ENCODE measurements around the gene TAS1R3.
"Not testable (repeated sequence)": the region's sequence is repeated elsewhere in the genome, so short reads cannot be mapped to it uniquely, and the experiment has no call there.

TAS1R3 gene

GRCh38 chr1:1354271-1355247 lies 23.5 kb downstream of the TAS1R3 start:
- no peak for DNase-seq

GRCh38 chr1:1355416-1355815 lies 24.3 kb downstream of the TAS1R3 start:
- no peak for DNase-seq

- no peak for DNase-seq
Measured at GRCh38 chr1:1356166-1356795, 25.2 kb downstream of the TAS1R3 start.

GRCh38 chr1:1356796-1357401 lies 25.8 kb downstream of the TAS1R3 start:
- DNase-seq = no peak

GRCh38 chr1:1357871-1358432 lies 26.9 kb downstream of the TAS1R3 start:
- no peak for DNase-seq

- peak; percentile 49 for DNase-seq
Measured at GRCh38 chr1:1358433-1359271, 27.6 kb downstream of the TAS1R3 start, which contains the start of gene MXRA8. Gene MXRA8 (minus strand): TSS chr1:1358555. CDS start chr1:1358504, 51 bp downstream.

- DNase-seq = no peak
Measured at GRCh38 chr1:1359308-1359663, 28.2 kb downstream of the TAS1R3 start.

- no peak for DNase-seq
Measured at GRCh38 chr1:1359664-1360468, 28.8 kb downstream of the TAS1R3 start.

- no peak for DNase-seq
Measured at GRCh38 chr1:1360506-1361169, 29.6 kb downstream of the TAS1R3 start.

GRCh38 chr1:1361233-1361981 lies 30.3 kb downstream of the TAS1R3 start:
- no peak for DNase-seq

GRCh38 chr1:1361982-1362423 lies 30.9 kb downstream of the TAS1R3 start:
- DNase-seq = no peak

GRCh38 chr1:1364266-1364665 lies 33.2 kb downstream of the TAS1R3 start:
- no peak for DNase-seq

GRCh38 chr1:1365875-1366698 lies 35.0 kb downstream of the TAS1R3 start:
- DNase-seq = no peak

- DNase-seq = no peak
Measured at GRCh38 chr1:1366699-1367066, 35.6 kb downstream of the TAS1R3 start.

- DNase-seq = no peak
Measured at GRCh38 chr1:1367315-1367714, 36.2 kb downstream of the TAS1R3 start.

- DNase-seq = not testable (repeated sequence)
Measured at GRCh38 chr1:1370094-1370493, 39.0 kb downstream of the TAS1R3 start.

GRCh38 chr1:1370771-1371300 lies 39.8 kb downstream of the TAS1R3 start:
- no peak for DNase-seq

GRCh38 chr1:1371364-1371745 lies 40.3 kb downstream of the TAS1R3 start:
- peak; percentile 73 for DNase-seq

Measured in OCI-M1 (cell line).